Measurements from ENCODE around the gene AKNA. TPM values are rescaled to one million over a fixed set of nuclear protein-coding genes. Genes with fewer than 3 reads are reported as not detected.

The AKNA gene
- polyA plus RNA-seq, 1 donor from 2014 or later: 1.2 TPM

GRCh38 chr9:114343471-114344187 lies 44.2 kb downstream of the AKNA start:
- Histone ChIP-seq H3K4me2 (ENCODE audit: low read length) (no peak overlapping the region), H3K79me2 (replicated peaks; ENCODE audit: insufficient read depth, low read length) (no peaks in the 10 kb centered on the region), H3K9ac (ENCODE audit: low read length) (no peak overlapping the region), H3K9me3 (ENCODE audit: low read length) (no peaks in the 10 kb centered on the region), H3K27ac (ENCODE audit: low read length) (no peak overlapping the region), H3F3A (ENCODE audit: insufficient read depth, low read length, poor library complexity, severe bottlenecking) (no peaks in the 10 kb centered on the region), H4K20me1 (ENCODE audit: insufficient read depth) (no peaks in the 10 kb centered on the region), H3K9me2 (ENCODE audit: insufficient read depth, low read length) (no peaks in the 10 kb centered on the region), H3K4me3 (ENCODE audit: low read length) (no peak overlapping the region), H2AFZ (ENCODE audit: low read depth, low read length) (no peak overlapping the region), H3K27me3 (ENCODE audit: insufficient read depth, low read depth, low read length) (no peaks in the 10 kb centered on the region), H3K36me3 (ENCODE audit: insufficient read depth, low read length) (no peaks in the 10 kb centered on the region)
- TF ChIP-seq TAF1 (IDR thresholded peaks at IDR 0.05; ENCODE audit: low read depth) (no peak), CTCF (IDR thresholded peaks at IDR 0.05; ENCODE audit: poor library complexity, severe bottlenecking) (no peak), MXI1 (conservative IDR thresholded peaks at IDR 0.05; ENCODE audit: poor library complexity, severe bottlenecking) (no peak), RAD21 (conservative IDR thresholded peaks at IDR 0.05) (no peak), POLR2AphosphoS5 (IDR thresholded peaks at IDR 0.05) (no peak), SMC3 (conservative IDR thresholded peaks at IDR 0.05; ENCODE audit: poor library complexity) (no peak), EZH2 (IDR thresholded peaks at IDR 0.05; ENCODE audit: borderline replicate concordance, insufficient read depth, low read length, poor library complexity, severe bottlenecking) (no peak), REST (IDR thresholded peaks at IDR 0.05; ENCODE audit: borderline replicate concordance) (no peak), EP300 (conservative IDR thresholded peaks at IDR 0.05; ENCODE audit: poor library complexity, severe bottlenecking) (no peak)

GRCh38 chr9:114342755-114343440 lies 44.9 kb downstream of the AKNA start:
- H4K20me1 ChIP-seq (ENCODE audit: insufficient read depth): no peaks in the 10 kb centered on the region
- no peak overlapping the region for H3K4me2 ChIP-seq (ENCODE audit: low read length)
- no peaks in the 10 kb centered on the region for H3K9me3 ChIP-seq (ENCODE audit: low read length)
- no peak overlapping the region for H3K9ac ChIP-seq (ENCODE audit: low read length)
- no peaks in the 10 kb centered on the region for H3K27me3 ChIP-seq (ENCODE audit: insufficient read depth, low read depth, low read length)
- H3K36me3 ChIP-seq (ENCODE audit: insufficient read depth, low read length): no peaks in the 10 kb centered on the region
- no peak overlapping the region for H3K27ac ChIP-seq (ENCODE audit: low read length)
- H3K4me3 ChIP-seq (ENCODE audit: low read length): no peak overlapping the region
- no peaks in the 10 kb centered on the region for H3K9me2 ChIP-seq (ENCODE audit: insufficient read depth, low read length)
- no peak for TF ChIP-seq CTCF (IDR thresholded peaks at IDR 0.05; ENCODE audit: poor library complexity, severe bottlenecking)
- H3F3A ChIP-seq (ENCODE audit: insufficient read depth, low read length, poor library complexity, severe bottlenecking): no peaks in the 10 kb centered on the region
- no peaks in the 10 kb centered on the region for H3K79me2 ChIP-seq (replicated peaks; ENCODE audit: insufficient read depth, low read length)
- H2AFZ ChIP-seq (ENCODE audit: low read depth, low read length): no peak overlapping the region
